Liver (tissue), 9 donors: ENCODE results near the gene RTL3. TPM values are rescaled to one million over a fixed set of nuclear protein-coding genes. Genes with fewer than 3 reads are reported as not detected.

Source experiments
- DNase-seq: peaks from one replicate; pipeline ENCODE4 v3.0.0-alpha.2; 2017; ENCODE audit warnings: low spot score
- H3K27ac ChIP-seq, 2 donors: one replicate each; pipeline ENCODE4 v1.7.0; 2013; ENCODE audit warnings: inconsistent platforms in 2 of 2, low read length in 2 of 2, control low read depth in 1 of 2, low read depth in 1 of 2, mild to moderate bottlenecking in 1 of 2
- H3K27me3 ChIP-seq, 4 donors: one replicate each; pipeline versions ENCODE4 v1.6.1 to v1.7.0; 2013; ENCODE audit warnings: low read length in 3 of 4, inconsistent platforms in 1 of 4, mild to moderate bottlenecking in 1 of 4, moderate library complexity in 1 of 4; ENCODE audit not compliant: control insufficient read depth in 4 of 4, insufficient read depth in 4 of 4
- H3K36me3 ChIP-seq, 4 donors: one replicate each; pipeline versions ENCODE4 v1.6.1 to v1.7.0; 2013; ENCODE audit warnings: low read length in 3 of 4, mild to moderate bottlenecking in 3 of 4, low read depth in 1 of 4, moderate library complexity in 1 of 4; ENCODE audit not compliant: control insufficient read depth in 4 of 4, insufficient read depth in 3 of 4
- H3K4me1 ChIP-seq, 4 donors: one replicate each; pipeline versions ENCODE4 v1.6.1 to v1.7.0; 2013; ENCODE audit warnings: low read length in 3 of 4, mild to moderate bottlenecking in 3 of 4, moderate library complexity in 1 of 4; ENCODE audit not compliant: control insufficient read depth in 4 of 4, insufficient read depth in 4 of 4
- H3K4me3 ChIP-seq, 3 donors: one replicate each; pipeline versions ENCODE4 v1.6.1 to v1.7.0; 2013; ENCODE audit warnings: low read length in 3 of 3, control low read depth in 1 of 3, low read depth in 1 of 3, mild to moderate bottlenecking in 1 of 3
- H3K9ac ChIP-seq, 2 donors: one replicate each; pipeline ENCODE4 v1.7.0; 2013; ENCODE audit warnings: low read length in 2 of 2, mild to moderate bottlenecking in 2 of 2, moderate library complexity in 2 of 2, control low read depth in 1 of 2, low read depth in 1 of 2
- H3K9me3 ChIP-seq, 4 donors: one replicate each; pipeline versions ENCODE4 v1.6.1 to v1.7.0; 2013; ENCODE audit warnings: low read length in 3 of 4; ENCODE audit not compliant: control insufficient read depth in 4 of 4
- HNF4A ChIP-seq, 2 donors: conservative IDR thresholded peaks; 2 replicates each; pipeline ENCODE4 v1.6.1; 2016; ENCODE audit warnings: antibody characterized with exemption in 2 of 2, mild to moderate bottlenecking in 2 of 2
- HNF4G ChIP-seq: IDR thresholded peaks from 2 replicates; pipeline ENCODE4 v1.6.1; 2016; ENCODE audit warnings: antibody characterized with exemption
- SP1 ChIP-seq: IDR thresholded peaks from 2 replicates; pipeline ENCODE4 v1.6.1; 2018; ENCODE audit warnings: antibody characterized with exemption, mild to moderate bottlenecking
- TAF1 ChIP-seq: conservative IDR thresholded peaks from 2 replicates; pipeline ENCODE4 v1.6.1; 2016; ENCODE audit warnings: antibody characterized with exemption, mild to moderate bottlenecking
- WGBS: extraction: QIAGEN DNeasy Blood & Tissue Kit; methylation state at CpG from one replicate; pipeline ENCODE4 v1.1.7; 2013; 5-methylcytosine and 5-hydroxymethylcytosine counted together
- polyA plus RNA-seq, 2 donors: library from polyadenylated mRNA; stranded (reverse) in 1 of 2; unstranded in 1 of 2; fragments of 200-250 nt in 1 of 2; fragments of >200 nt in 1 of 2; fragmentation: Nextera tagmentation in 1 of 2; extraction: Ambion mirVana in 1 of 2; gene quantifications; one replicate each; pipeline versions ENCODE4 v1.2.1 to v1.2.3, GENCODE V29; 2013 to 2015
- total RNA-seq, 2 donors: library from RNA; depleted of rRNA; stranded (reverse); fragments of >200 nt; gene quantifications; one replicate each; pipeline ENCODE4 v1.2.3, GENCODE V29; 2014
- TF ChIP-seq, protein P1 (sequence below): IDR thresholded peaks from 2 replicates; pipeline ENCODE4 v1.6.1; 2016; ENCODE audit warnings: antibody characterized with exemption
- TF ChIP-seq, protein P2 (sequence below): IDR thresholded peaks from 2 replicates; pipeline ENCODE4 v1.6.1; 2016; ENCODE audit warnings: antibody characterized with exemption, mild to moderate bottlenecking
- donor health status: healthy.
- donor health status: healthy.
- donor health status: healthy.
- donor health status: healthy.
- donor health status: healthy.

The RTL3 gene
- total and polyA plus RNA-seq, 4 donors: not detected

DNA sequence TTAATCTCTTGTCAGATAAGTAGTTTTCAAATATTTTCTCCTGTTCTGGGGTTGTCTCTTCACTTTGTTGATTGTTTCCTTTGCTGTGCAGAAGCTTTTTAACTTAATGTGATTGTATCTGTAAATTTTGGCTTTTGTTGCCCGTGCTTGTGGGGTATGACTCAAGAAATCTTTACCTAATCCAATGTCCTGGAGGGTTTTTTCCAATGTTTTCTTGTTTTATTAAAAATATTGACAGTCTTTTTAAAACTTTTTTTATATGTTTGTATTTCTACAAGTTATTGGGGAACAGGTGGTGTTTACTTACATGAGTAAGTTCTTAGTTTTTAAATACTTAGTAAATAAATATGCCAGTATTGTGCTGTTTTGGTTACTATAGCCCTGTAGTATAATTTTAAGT, 44.9 kb downstream of the RTL3 start:
- peaks cover 0 to 2% (median 0%) of the 10 kb centered on the region in 4 donors for H3K9me3 ChIP-seq
- no peak for DNase-seq
- H3K27me3 ChIP-seq: peaks cover 0 to 2% (median 0%) of the 10 kb centered on the region in 4 donors
- H3K9ac ChIP-seq: no peak overlapping the region
- H3K4me3 ChIP-seq: no peak overlapping the region
- no peaks in the 10 kb centered on the region for H3K36me3 ChIP-seq
- no peak overlapping the region for H3K27ac ChIP-seq
- TF ChIP-seq, protein P1, sequence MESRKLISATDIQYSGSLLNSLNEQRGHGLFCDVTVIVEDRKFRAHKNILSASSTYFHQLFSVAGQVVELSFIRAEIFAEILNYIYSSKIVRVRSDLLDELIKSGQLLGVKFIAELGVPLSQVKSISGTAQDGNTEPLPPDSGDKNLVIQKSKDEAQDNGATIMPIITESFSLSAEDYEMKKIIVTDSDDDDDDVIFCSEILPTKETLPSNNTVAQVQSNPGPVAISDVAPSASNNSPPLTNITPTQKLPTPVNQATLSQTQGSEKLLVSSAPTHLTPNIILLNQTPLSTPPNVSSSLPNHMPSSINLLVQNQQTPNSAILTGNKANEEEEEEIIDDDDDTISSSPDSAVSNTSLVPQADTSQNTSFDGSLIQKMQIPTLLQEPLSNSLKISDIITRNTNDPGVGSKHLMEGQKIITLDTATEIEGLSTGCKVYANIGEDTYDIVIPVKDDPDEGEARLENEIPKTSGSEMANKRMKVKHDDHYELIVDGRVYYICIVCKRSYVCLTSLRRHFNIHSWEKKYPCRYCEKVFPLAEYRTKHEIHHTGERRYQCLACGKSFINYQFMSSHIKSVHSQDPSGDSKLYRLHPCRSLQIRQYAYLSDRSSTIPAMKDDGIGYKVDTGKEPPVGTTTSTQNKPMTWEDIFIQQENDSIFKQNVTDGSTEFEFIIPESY: no peak
- TF ChIP-seq, protein P2, sequence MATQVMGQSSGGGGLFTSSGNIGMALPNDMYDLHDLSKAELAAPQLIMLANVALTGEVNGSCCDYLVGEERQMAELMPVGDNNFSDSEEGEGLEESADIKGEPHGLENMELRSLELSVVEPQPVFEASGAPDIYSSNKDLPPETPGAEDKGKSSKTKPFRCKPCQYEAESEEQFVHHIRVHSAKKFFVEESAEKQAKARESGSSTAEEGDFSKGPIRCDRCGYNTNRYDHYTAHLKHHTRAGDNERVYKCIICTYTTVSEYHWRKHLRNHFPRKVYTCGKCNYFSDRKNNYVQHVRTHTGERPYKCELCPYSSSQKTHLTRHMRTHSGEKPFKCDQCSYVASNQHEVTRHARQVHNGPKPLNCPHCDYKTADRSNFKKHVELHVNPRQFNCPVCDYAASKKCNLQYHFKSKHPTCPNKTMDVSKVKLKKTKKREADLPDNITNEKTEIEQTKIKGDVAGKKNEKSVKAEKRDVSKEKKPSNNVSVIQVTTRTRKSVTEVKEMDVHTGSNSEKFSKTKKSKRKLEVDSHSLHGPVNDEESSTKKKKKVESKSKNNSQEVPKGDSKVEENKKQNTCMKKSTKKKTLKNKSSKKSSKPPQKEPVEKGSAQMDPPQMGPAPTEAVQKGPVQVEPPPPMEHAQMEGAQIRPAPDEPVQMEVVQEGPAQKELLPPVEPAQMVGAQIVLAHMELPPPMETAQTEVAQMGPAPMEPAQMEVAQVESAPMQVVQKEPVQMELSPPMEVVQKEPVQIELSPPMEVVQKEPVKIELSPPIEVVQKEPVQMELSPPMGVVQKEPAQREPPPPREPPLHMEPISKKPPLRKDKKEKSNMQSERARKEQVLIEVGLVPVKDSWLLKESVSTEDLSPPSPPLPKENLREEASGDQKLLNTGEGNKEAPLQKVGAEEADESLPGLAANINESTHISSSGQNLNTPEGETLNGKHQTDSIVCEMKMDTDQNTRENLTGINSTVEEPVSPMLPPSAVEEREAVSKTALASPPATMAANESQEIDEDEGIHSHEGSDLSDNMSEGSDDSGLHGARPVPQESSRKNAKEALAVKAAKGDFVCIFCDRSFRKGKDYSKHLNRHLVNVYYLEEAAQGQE: no peak
- TF ChIP-seq HNF4G (no peak), SP1 (no peak), TAF1 (no peak), HNF4A (conservative IDR thresholded peaks at IDR 0.05) (no peak)
- no peaks in the 10 kb centered on the region for H3K4me1 ChIP-seq
- WGBS: 89% methylated on average over 1 of the region's 1 CpG

Other genes with a start within 250 kb of the RTL3 start
- gene LPAR4, start 88.4 kb upstream of the RTL3 start, total RNA-seq: under 1 TPM in 1 of 2 donors, not detected in 1; 0.33 TPM
- gene LPAR4, start 88.4 kb upstream of the RTL3 start, polyA plus RNA-seq: not detected